ENCODE measurements around the gene KRTAP5-3.
"Not testable (repeated sequence)": the region's sequence is repeated elsewhere in the genome, so short reads cannot be mapped to it uniquely, and the experiment has no call there.

Gene KRTAP5-3, protein sequence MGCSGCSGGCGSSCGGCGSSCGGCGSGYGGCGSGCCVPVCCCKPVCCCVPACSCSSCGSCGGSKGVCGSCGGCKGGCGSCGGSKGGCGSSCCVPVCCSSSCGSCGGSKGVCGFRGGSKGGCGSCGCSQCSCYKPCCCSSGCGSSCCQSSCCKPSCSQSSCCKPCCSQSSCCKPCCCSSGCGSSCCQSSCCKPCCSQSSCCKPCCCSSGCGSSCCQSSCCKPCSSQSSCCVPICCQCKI

DNA sequence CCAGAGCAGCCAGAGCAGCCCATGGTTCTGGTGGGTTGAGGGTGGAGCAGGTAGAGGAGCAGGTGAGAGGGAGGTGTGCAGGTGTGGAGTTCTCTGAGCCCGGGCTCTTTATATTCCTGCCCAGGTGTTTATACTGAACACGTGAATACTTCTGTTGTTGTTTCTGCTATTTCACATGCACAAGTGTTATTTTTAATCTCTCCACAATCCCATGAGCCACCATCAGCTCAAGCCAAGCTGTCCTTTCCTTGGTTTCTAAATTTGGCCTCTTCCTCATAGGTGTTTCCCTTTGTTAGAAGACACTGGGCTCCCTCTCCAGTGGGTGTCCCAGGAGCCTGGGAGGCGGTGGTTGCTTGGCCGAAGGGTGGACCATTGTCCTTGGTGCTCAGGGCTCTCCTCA, at the start of gene KRTAP5-3:
KRTAP5-3 (minus strand) TSS at position 101 of the 400 bp plus-strand sequence; CDS start at position 23, 78 bp downstream.
- in situ Hi-C loops (cut with MboI; ENCODE audit: low sequenced_read_pairs), result no loop called here

DNA sequence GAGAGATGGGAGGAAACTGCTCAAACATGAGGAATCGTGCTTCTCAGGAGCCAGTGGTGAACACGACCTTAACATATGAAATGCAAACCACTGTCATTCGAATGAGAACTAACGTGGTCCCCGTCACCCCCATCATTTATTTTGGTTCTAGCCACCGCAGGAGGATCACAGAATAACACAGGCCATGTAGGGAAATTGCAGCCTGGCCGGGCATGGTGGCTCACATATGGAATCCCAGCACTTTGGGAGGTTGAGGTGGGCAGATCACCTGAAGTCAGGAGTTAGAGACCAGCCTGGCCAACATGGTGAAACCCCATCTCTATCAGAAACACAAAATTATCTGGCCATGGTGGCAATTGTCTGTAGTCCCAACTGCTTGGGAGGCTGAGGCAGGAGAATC, 48.4 kb upstream of the KRTAP5-3 start:
- in situ Hi-C loops (cut with MboI; ENCODE audit: low sequenced_read_pairs), result no loop called here

DNA sequence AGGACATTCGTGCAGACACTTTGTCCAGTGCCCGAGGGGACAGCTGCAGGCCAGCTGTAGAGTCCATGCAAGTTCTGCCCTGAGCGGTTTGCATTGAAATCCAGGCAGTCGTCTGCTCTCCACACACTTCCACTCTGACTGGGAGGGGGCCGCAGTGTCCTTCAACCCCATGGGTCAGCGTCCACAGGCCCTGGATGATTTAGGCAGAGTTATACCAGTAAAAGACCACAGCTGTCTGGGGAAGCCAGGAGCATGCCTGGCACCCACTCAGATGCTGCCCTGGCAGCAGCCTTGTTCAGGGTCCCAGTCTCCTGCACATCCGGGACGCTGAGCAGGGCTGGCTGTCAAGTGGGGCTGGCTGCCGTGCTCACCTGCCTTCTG, 47.8 kb upstream of the KRTAP5-3 start:
- in situ Hi-C loops (cut with MboI; ENCODE audit: low sequenced_read_pairs), result no loop called here

DNA sequence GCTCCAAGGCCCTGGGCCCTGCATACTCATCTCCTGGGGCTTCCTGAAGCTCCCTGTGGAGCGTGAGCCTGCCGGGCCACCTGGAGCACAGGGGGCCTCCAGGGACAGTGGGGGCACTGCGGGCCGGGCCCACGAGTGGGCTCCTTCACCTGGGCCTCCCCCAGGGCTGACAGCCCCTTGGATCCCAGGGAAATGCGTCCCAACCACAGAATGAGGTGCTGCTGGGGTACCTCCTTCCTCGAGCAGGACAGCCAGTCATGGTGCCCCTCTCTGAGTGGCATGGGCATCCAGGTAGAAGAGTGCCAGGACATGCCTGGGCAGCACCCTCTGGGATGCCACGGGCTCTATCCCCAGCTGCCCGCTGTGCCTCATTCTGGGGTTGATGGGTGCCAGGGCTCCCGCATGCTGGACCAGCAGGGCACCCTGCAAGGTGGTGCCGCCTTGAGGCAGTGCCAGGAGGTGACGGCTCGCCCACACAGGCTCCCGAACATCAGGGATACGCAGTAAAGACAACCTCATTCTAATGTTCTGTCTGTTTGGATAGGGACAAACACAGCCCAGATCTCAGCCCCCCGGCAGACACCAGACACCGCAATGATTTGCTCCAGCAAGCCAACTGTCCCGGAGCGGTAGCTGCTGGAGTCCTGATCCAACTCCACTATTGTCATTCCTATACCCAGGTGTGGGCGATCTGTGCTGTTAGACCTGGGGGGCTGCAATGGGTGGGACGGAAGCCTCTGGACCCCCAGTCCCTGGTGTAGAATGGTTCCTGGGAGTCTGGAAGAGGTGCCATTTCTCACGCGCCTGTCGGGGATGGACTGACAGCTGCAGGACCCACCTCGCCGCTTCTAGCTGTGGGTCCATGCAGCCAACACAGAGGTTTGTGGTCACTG, 47.2 kb upstream of the KRTAP5-3 start:
- in situ Hi-C loops (cut with MboI; ENCODE audit: low sequenced_read_pairs), result no loop called here

DNA sequence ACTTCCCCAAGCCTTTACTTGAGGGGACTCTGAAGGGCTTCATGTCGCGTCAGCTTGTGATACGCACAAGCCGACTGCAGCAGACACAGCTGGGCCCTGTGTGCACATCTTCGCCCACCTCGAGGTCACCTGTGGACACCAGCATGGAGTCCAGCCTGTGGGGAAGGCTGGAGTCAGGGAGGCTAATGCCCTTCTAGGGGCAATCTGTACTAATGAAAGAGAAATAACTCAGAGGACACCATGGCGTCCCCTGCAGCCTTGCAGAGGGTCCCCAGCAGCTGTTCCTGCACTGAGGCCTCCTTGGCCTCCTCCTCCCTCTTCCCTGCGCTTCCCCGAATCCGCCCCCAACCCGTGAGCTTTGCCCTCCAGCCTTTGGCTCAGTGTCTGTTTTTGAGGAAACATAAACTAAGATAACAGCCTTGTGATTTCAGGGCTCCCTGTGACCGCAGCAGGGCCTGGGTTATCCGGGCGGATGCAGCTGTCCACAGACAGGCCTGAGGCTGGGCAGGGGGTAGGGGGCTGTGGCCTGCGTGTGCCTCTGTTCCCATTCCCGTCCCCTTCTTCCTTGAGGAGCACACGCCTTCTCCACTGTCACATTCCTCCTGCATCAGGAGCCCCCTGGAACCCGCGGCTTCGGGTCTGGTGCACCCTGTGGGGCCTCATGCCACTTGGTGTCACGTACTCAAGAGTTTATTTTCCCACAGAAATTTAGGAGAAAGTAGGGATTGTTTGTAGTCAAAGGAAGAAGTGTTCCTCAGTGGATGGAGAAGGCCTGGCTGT, 46.3 kb upstream of the KRTAP5-3 start:
- in situ Hi-C loops (cut with MboI; ENCODE audit: low sequenced_read_pairs), result no loop called here

DNA sequence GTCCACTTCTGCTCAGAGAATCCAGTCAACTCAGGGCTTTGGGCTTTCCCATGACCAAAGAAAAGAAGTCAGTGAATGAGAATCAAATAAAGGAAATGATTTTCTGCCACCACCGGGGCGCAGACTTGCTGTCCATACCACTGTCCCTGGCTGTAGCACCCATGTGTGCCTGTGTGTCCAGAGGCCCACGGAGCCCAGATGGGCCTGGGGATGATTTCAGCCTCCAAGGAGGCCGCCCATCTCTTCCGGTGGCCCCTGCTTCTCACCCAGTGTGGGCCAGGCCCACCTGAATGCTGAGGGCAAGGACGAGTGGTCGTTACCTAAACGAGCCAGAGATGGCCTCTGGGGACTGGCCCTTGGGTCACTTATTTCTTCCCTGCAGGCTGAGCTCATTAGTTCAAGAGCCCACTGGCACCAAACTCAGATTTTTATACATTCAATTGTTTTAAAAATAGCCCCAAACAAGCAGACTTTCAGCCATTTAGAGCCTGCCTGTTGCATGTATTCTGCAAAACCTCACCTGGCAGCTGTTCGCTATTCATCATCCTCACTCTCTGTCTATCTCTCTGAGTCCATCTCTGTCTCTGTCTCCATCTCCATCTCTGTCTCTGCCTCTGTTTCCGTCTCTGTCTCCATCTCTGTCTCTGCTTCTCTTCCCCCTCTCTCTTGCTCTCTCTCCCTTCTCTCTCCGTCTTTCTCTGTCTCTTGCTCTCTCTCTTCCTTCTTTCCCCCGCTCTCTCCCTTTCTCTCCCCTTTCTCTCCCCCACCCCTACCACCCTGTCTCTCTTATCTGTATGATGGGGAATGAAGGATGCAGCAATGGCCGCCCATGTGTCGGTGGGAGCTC, 45.5 kb upstream of the KRTAP5-3 start:
- in situ Hi-C loops (cut with MboI; ENCODE audit: low sequenced_read_pairs), result no loop called here

DNA sequence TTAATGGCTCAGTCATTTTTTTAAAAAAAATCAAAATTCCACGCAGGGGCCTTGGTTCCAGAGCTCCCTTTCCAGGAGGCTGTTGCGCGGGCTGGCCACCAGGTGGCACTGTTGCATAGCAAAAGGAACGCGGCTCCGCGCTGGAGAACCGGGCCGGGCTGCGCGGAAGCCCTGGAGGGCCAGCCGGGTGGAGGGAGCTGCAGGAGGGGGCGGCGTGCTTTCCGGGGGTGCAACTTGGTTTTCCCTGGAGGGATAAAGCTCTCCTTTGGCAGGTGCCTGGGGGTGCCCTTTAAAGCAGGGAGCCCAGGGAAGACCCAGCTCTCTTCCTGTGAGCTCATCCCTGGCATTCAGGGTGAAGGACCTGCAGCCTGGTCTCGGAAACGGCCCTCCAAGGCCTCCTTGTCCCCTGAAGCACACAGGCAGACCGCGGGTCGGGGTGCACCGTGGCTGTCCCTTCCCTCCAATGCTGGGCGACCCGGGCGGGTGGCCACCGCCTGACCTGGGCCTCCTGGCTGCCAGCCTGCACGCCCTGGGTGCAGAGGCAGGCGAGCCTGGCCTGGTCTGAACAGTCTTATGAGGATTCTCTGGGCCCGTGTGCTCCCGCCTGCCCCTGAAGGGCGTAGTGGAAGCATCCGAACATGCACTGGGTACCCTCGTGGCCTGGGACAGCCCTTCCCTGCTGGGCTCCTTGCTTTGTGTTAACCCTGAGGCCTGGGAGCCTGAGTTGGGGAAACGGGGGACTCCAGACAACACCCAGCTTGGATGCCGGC, 44.7 kb upstream of the KRTAP5-3 start:
- in situ Hi-C loops (cut with MboI; ENCODE audit: low sequenced_read_pairs), result no loop called here

DNA sequence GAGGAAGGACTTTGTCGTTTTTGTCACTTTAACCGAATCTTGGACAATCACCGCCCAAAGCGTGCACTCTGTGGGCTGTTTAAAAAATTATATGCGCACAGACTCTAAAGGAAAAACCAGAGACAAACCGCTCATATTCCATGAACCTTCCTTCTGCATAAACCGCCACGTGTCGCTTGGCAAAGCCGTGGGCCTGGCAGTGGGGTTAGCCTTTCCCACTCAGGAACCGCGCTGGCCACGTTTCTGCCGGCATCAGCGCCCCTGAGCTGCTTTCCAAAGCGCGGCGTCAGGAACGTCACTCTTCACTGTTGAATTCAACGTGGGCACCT, 44.1 kb upstream of the KRTAP5-3 start:
- in situ Hi-C loops (cut with MboI; ENCODE audit: low sequenced_read_pairs), result no loop called here

DNA sequence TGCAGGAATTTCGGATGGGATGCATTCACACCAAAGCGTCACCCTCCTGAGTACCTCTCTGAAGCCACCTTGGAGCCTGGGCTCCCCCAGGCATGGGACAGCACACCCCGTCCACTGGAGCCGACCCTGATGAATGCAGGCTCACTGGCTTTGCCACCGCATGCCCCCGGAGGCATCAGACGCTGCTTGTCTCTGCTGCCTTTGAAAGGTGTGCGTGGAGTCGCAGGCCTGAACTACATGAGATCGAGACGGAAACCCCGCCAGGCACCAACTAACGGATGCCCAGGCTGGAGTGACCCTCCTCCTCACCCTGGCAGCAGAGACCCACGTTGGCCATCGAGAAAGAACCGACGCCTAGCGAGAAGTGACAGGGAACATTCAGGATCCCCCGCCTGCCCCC, 43.8 kb upstream of the KRTAP5-3 start:
- in situ Hi-C loops (cut with MboI; ENCODE audit: low sequenced_read_pairs), result no loop called here

DNA sequence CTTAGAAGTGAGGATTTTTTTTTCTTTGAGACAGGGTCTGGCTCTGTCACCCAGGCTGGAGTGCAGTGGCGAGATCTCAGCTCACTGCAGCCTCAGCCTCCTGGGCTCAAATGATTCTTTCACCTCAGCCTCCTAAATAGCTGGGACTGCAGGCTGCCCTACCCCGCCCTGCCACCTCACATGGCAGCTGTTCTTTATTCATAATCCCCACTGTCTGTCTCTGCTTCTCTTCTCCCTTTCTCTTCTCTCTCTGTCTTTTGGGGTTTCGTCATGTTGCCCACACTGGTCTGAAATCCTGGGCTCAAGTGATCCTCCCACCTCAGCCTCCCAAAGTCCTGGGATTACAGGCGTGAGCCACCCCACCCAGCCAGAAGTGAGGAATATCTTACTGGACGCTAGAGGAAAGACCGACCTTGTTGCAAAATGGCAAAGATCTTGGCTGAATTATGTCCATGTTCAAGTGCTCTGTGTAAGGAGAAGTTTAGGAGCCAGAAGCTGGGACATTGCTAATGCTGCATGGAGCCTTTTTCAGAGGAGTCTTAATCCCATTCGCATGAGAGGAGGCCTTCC, 43.2 kb upstream of the KRTAP5-3 start:
- in situ Hi-C loops (cut with MboI; ENCODE audit: low sequenced_read_pairs), result no loop called here

DNA sequence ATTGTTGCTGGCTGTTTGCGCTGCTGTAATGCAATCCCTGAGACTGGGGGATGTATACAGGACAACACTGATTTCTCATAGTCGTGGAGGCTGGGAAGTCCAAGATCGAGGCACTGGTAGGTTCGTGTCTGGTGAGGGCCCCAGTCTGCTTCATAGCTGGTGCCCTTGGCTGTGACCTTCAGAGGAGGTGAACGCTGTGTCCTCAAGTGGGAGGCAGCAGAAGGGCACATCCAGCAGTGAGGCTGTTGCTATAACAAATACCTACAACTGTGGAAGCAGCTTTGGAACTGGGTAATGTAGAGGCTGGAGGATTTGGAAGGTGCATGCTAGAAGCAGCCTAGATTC, 42.6 kb upstream of the KRTAP5-3 start:
- in situ Hi-C loops (cut with MboI; ENCODE audit: low sequenced_read_pairs), result no loop called here

DNA sequence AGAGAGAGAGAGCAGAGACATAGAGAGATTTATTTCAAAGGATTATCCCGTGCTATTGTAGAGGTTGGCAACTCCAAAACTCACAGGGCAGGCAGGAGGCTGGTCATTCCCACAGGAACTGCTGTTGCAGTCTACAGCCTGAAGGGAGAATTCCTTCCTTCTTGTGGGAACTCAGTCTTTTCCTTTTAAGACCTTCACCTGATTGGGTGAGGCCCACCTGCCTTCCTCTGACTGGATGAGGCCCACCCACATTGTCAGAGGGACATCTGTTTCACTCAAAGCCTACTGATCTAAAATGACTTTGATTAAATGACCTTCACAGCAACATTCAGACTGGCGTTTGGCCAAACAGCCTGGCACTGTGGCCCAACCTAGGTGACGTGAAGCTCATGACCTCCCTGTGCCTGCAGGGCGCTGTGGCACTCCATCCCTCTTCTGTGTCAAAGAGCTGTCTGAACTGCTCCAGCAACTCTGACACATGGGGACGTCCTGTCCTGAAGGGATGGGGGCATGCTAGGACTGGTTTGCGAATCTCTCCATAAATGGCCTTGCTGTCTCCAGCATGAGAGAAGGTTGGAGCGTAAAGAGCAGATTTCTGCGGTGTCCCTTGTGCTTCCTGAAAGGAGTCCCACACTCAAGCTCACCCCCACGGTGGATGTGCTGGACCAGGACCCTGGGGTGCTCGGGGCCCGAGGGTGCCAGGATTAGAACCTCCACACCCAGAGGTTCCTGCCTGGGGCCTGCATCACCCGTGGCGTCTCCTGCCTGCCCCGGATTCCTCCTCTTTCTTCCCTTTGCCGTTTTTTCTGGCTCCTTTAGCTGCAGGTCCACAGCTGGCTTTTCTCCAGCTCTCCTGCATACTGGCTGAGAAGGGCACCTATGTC, 42.0 kb upstream of the KRTAP5-3 start:
- in situ Hi-C loops (cut with MboI; ENCODE audit: low sequenced_read_pairs), result no loop called here

DNA sequence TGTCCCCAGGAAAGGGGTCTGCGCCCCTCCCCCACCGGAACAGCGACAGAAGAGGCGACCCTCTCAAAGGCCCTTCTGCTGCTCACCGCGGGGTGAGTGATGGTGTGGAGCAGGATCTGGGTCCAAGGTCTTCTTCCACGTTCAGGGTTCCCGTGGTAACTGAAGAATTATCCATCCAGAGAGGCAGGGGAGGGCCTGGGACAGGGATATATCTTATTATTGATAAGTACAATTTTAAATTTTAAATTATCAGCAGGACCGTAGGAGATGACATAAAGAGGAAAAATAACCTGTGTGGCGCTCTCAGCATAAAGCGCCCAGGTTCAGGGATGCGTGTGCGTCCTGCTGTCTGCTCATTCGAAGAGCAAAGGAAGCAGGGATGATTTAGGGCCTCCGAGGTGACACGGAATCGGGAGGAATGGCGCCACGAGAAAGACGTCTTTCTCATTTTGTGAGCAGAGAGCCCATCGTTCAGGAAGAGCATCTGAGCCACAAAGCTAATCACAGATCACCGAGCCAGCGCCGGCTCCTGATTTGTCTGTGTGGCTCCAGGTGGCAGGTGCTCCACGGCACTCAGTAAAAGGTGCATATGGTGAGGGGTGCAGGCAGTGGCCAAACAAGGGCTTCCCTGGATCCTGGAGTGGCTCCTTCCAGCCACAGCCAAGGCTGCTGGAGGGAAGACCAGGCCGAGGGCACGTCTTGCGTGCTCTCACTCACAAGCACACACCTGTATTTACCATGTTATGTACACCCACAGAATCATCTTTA, 40.6 kb upstream of the KRTAP5-3 start:
- in situ Hi-C loops (cut with MboI; ENCODE audit: low sequenced_read_pairs), result no loop called here

DNA sequence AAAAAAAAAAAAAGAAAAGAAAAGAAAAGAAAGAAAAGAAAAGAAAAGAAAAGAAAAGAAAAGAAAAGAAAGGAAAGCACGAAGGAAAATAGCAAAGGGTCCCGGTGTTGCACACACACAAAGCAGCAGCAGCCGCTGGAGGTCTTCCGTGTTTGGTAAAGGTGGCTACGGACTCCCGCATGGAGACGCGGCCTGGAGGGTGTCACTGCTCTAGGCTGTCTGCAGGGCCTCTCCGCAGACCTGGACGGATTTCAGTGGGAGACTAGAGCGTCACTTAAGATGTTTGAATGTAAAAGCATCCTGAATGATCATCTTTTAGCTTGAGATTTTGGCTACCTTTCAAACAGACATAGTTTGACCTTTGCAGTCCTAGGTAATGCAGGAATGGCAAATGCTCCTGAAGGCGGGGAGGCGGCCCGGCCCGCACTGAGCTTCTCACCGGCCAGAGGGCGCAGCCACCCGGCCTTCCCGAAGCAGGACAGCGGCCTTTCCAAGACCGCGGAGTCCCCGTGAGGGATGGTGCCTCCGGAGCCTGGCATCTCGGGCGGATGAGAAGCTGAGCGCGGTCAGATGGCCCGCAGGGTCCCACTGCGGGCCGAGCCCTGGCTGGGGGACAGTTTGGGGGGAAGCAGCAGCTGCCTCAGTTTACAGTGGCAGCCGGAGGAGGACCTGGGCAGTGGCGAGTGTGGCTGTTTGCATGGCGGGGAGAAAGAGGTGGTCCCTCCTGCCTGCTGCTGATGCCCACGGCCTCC, 39.8 kb upstream of the KRTAP5-3 start:
- in situ Hi-C loops (cut with MboI; ENCODE audit: low sequenced_read_pairs), result no loop called here

DNA sequence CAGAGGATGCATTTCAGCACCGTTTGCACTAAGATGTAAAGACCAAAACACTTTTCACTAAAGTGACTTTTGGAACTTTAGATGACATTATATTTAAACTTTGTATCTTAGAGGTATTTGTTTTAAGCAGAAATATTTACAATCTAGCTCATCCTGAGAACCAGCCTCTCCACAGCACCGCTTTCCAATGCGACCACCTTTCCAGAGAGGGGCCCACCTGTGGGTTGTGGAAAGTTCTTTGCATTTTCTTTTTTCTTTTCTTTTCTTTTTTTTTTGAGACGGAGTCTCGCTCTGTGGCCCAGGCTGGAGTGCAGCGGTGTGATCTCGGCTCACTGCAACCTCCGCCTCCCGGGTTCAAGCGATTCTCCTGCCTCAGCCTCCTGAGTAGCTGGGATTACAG, 38.3 kb upstream of the KRTAP5-3 start:
- in situ Hi-C loops (cut with MboI; ENCODE audit: low sequenced_read_pairs), result not testable (repeated sequence)

DNA sequence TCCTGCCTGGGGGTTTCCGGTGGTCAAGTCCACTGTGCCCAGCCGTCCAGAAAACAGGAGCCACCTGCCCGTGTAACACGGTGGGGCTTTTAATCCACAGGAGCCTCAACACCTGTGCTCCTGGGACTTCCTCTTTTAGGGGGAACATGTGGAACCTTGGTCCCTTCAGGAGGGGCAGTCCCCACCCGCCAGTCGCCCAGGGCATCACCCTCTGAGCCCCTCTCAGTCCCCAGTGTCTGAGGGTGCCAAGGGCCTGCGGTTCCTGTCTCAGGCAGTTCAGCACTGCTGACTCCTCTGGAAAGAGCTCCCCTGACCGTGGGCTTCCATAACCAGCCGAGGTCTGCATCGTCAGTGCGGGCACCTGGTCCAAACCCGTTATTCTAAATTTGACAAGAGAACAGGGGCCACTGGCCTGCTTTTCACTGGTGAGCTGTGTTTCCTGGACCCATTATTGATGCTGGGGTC, 37.1 kb upstream of the KRTAP5-3 start:
- in situ Hi-C loops (cut with MboI; ENCODE audit: low sequenced_read_pairs), result no loop called here

DNA sequence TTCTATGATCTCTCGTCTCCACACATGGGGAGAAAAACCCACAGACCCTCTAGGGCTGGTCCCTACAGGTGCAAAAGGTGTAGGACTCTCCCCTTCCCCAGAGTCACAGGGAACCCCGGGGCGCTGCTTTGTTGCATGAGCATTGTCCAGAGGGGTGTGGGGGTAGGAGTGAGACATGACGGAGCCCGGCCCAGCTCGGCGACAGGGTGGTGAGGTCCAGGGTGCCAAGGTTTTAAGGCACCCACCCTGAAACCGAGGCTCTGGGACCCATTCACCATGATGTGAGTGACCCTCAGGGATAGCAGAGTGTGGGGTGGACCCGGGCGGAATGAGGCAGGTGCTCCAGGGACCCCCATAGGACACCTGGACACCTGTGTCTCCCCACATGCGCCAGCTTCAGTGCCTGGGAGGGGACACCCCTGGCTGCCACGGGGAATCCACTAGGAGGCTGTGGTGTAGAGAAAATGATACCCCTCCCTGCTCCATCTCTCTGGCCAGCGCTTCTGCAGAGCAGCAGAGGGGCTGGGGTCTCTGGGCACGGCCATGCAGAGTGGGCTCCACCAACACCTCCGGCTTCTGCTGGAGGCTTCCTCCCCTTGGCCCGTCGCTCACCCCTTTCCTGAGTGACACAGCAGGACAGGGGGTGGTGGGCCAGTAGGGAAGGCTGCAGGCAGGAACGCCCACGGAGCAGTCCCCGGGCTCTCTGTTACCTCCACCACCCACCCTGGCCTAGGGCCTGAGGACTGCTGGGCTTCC, 36.5 kb upstream of the KRTAP5-3 start:
- in situ Hi-C loops (cut with MboI; ENCODE audit: low sequenced_read_pairs), result no loop called here
